GM18519 (cell line): ENCODE measurements around the gene ARHGEF17.
"Not testable (repeated sequence)": the region's sequence is repeated elsewhere in the genome, so short reads cannot be mapped to it uniquely, and the experiment has no call there.

Experiments
- ATAC-seq: cut with Tn5 transposase; IDR thresholded peaks from one replicate; pipeline ENCODE4 v1.9.1; 2021; ENCODE audit warnings: mild to moderate bottlenecking, moderate library complexity; ENCODE audit not compliant: unreplicated experiment, low FRiP score

The ARHGEF17 gene, protein sequence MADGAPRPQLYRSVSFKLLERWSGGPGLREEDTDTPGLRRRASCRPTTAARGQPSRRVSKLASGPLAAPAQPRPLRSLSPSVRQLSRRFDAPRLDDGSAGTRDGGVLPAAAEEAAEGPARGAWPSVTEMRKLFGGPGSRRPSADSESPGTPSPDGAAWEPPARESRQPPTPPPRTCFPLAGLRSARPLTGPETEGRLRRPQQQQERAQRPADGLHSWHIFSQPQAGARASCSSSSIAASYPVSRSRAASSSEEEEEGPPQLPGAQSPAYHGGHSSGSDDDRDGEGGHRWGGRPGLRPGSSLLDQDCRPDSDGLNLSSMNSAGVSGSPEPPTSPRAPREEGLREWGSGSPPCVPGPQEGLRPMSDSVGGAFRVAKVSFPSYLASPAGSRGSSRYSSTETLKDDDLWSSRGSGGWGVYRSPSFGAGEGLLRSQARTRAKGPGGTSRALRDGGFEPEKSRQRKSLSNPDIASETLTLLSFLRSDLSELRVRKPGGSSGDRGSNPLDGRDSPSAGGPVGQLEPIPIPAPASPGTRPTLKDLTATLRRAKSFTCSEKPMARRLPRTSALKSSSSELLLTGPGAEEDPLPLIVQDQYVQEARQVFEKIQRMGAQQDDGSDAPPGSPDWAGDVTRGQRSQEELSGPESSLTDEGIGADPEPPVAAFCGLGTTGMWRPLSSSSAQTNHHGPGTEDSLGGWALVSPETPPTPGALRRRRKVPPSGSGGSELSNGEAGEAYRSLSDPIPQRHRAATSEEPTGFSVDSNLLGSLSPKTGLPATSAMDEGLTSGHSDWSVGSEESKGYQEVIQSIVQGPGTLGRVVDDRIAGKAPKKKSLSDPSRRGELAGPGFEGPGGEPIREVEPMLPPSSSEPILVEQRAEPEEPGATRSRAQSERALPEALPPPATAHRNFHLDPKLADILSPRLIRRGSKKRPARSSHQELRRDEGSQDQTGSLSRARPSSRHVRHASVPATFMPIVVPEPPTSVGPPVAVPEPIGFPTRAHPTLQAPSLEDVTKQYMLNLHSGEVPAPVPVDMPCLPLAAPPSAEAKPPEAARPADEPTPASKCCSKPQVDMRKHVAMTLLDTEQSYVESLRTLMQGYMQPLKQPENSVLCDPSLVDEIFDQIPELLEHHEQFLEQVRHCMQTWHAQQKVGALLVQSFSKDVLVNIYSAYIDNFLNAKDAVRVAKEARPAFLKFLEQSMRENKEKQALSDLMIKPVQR (N-terminal part only)

DNA sequence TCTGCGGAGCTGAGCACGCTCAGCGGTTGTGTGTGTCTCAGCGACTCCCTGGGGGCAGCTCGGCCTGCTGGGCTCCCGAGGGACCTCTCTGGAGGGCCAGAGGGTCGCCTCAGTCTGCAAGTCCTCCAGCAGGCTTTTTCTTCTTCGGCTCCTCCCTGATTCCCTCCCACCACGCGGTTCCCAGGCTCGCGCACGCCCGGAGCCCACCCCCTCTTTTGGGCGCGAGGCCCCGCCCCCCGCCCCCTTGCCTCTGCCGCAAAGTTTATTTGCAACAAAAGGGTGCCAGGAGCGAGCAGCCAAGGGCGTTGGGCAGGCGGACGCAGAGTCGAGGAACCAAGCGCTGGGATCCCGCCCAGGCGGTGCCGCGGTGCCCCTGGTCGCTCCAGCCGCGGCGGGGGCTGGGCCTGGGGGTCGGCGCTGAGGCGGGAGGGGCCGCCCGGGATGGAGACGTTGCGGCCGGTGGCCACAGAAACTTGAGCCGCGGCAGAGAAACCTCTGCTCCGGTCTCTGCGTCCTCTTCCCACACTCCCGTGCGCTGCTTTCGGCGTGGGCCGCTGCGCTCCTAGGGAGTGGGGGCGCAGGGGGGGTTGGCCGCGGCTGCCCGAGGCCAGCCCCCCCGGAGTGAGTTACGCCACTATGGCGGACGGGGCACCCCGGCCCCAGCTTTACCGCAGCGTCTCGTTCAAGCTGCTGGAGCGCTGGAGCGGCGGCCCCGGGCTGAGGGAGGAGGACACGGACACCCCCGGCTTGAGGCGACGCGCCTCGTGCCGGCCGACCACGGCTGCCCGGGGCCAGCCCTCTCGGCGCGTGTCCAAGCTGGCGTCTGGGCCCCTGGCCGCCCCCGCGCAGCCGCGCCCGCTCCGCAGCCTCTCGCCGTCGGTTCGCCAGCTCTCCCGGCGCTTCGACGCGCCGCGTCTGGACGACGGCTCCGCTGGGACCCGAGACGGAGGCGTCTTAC is at the start of gene ARHGEF17:
Gene ARHGEF17, plus strand, starts transcription at position 274 of the 958 bp plus-strand sequence. Its CDS starts 363 bp downstream, at position 637.
- ATAC-seq: no peak

DNA sequence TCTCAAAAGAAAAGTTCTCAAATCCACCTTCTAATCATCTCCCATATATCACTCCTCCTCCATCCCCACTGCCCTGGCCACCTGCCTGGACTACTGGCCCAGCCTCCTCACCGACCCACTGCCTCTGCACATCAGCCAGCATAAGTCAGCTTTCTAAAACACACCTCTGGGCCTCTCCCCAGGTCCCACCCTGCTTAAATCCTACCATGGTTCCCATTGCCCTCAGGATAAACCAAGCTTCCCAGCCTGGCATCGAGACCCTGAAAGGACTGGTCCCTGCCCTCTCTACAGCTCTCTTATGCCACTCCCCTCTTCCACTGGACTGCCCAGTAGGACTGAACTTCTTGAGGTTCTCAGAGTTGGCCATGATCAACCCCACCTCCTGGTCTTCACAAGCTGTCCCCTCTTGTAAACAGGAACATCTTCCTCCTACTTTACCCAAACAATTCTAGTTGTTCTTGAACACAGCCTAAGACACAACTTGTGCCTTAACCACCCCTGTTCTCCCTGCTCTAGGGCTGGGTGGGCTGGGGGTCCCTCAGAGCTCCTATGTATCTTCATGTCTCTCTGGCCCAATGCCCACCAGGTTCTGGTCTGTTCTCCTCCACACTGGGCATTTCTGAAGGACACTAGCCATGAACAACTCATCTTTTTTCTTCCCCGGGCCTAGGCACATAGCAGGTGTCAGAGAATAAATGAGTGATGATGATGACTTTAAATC is 48.5 kb upstream of the ARHGEF17 start:
- no peak for ATAC-seq

DNA sequence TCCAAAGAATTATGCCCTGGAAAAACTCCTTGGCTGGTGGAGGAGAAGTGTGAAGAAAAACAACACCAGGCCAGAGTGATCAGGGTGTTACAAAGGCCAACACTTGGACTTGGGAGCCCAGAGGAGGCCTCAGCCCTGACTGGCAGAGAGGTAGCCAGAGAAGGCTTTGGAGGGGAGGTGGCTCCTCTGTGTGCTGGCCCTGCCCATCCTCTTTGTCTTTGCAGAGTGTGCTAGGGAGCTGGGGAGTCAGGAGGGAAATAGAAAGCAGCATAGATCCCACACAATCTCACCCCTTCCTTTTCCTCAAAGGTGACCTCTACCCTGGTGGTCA is 48.0 kb upstream of the ARHGEF17 start:
- ATAC-seq: no peak

DNA sequence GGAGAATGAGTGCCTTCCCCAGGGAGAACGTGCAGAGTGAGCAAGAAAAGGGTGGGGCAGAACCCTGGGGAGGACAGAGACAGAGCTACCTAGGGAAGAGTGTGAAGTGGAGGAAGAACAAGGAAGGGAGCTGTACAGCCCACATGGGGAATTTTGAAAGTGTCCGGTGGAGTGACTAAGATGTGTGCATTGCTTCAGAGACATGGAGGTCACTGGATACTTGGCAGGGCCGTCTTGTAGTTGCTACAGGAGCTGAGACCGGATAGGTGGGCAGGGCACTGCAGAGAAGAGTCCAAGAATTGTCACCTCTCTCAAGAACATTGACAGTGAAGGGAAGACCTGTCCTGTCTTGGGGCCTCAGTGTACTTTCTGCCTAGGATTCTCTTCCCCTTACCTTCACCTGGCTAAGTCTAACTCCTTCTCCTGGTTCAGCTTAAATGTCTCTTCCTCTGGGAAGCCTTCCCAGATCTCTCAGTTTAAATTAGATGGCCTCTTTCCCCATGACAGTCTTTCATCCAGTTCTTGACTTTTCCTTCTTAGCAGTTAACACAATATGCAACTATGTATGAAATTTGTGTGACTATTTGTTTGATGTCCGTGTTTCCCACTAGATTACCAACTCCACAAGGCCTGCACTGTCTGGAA is 45.1 kb upstream of the ARHGEF17 start:
- no peak for ATAC-seq

DNA sequence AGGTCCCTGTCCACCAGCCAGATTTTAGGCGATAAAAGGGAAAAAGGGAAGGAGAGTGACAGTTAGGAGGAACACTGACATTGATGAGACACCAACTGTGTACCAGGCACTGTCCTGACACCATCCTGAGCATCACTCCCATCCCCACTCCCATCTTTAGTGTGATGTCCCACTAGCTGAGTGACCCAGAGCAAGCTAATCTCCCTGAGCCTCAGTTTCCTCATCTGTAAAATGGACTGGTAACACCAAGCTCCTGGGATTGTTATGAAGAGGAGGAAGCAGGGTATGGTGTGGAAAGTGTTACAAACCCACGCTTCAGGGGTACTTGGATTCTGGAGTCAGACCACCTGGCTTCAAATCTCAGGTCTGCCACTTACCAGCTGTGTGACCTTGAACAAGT is 44.4 kb upstream of the ARHGEF17 start:
- no peak for ATAC-seq

DNA sequence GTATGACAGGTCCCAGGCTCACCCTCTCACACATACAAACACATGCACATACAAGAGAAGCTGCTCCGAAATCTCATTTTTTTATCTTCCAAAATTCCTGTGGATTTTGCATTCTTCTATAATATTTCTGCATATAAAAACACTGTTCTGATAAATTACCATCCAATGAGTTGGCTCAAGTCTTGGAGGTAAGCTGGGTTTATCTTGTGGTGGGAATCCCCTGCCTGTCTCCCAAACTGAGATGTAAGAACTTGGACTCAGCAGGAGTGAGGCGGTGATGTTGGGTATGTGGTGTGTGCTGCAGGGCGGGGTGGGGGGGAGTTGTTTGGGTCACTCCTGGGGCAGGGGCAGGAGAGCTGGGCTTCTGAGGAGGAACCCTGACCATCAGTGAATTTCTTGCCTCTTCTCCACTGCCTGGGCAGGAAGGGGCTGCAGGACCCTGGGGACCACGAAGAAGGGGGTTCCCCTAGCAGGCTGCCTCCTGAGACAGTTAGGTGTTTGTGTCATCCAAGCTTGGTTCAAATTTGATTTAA is 42.7 kb upstream of the ARHGEF17 start:
- no peak for ATAC-seq

DNA sequence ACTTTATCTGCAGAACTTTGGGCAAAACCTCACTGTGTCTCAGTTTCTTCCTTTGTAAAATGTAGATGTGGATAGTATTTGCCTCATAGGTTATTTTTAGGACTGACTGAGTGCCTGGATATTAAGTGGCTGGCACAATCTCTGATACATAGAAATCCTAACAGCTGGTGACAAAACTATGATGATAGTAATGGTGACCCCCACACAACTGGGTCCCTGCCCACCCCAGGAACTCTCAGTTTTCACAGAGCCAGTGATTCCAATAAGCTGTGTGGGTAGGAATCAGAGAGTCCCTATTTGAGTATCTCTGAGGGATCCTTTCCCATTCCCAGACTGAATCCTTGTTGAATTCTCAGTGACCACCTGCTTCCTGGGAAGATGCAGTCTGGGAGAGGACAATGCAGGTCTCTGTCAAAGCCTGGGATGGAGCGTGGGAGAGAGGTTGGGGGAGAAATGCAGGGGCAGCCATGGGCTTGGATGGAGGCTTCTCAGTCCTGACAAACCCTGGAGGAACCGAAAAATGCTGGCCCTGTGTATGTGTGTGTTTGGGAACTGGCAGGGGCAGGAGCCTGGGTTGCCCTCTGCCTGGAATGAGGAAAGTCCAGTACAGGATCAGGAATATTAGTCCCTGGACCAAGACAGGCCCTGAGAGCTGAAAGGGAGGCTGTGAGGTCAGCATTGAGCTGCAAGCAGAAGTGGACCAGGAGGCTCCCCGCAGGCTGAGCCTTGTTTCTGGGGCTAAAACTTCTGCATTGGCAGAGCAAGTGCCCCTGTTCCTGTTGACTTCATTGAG is 42.0 kb upstream of the ARHGEF17 start:
- no peak for ATAC-seq

DNA sequence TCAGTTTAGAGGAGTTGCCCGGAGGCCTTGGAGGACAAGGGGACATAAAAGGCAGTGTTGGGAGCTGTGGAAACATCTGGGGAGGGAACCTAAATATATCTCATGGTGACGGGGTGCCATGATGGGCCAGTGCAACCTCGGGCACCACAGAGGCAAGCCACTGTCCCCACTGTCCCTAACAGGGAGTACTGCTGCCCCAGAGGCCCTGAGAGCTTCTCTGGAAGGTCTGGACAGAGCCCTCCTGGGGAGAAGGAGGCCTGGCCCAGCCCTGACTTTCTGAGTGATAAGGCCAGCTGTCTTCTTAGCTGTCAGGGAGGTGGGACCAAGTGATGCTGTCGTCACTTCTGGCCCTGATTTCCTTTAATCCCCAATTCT is 41.4 kb upstream of the ARHGEF17 start:
- ATAC-seq: no peak

DNA sequence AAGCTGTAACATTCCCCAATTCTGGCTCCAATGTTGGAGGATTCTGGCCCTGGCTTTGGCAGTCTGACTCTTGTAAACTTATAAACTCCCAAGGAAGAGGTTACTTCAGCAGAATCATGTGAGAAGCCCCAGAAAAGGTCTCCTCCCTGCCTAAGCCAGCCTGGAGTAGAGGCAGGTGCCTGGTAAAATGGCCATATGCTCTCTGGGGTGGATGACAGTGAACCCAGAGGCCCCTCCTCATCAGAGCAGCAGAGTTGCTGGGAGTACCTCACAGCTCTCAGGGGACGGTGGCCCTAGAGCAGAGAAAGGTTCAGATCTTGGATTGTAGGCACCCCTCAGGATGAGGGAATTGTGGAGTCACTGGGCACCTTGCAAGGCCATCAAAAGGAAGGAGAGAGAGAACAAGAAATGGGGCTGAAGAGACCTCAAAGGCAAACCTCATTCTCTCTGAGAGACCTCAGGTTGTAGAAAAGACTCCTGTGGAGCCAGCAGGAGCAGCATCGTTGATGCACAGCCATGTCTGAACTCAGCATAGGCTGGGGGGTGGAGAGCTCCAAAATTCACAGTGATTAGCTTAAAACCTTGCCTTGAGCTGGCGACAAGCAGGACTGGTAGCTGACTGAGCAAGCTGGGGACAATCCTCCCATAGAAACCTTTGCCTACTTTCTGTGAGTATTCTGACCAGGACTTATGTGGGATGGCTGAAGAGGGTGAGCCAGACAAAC is 40.8 kb upstream of the ARHGEF17 start:
- ATAC-seq: no peak

DNA sequence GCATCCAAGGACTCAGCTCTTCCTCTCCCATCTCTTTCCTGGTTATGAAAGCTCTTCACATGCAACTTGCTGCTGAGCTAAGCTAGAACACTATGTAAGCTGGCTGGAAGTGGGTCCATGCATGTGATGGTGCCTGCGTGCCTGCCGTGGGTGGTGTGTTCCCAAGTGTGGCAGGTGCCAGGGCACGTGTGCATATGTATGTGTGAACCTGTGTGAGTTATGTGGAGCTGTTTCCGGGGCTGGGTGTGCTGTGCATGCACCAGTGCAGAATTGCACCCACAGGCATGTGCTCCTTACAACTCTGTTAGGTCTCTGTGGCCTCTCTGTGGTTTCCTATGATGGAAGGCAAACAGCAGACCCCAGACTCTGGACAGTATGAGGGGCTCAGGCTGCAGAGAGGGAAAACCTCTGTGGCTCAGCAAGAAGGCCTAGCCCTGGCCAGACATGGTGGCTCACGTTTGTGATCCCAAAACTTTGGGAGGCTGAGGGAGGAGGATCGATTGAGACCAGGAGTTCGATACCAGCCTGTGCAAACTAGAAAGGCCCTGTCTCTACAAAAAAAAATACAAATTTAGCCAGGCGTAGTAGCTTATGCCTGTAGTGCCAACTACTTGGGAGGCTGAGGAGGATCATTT is 40.1 kb upstream of the ARHGEF17 start:
- no peak for ATAC-seq

DNA sequence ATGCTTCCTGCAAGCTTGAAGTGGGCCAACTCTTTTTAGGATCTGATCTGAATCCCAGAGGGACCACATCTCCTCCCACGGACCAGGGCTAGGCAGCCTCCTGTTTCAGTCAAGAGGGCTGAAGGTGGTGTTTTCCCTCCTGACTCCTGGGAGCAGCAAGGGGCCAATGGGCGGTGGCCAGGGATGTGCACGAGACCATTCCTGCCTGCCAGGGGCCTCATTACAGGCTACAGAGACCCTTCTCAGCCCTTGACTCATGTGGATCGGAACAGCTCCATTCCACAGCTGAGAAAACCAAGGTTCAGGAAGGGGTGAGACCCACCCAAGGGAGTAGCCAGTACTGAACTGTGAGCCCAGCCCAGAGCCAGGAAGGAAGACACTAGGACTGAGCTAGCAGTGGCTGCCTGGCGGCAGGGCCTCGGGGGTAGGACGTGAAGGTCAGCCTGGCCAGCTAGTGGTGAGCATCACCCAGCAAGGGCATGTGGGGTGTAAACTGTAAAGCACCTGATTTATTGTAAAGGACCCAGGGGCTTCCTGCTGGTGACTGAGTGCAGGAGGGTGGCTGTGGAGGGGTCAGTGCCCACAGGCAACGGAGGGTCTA is 39.3 kb upstream of the ARHGEF17 start:
- ATAC-seq: no peak

DNA sequence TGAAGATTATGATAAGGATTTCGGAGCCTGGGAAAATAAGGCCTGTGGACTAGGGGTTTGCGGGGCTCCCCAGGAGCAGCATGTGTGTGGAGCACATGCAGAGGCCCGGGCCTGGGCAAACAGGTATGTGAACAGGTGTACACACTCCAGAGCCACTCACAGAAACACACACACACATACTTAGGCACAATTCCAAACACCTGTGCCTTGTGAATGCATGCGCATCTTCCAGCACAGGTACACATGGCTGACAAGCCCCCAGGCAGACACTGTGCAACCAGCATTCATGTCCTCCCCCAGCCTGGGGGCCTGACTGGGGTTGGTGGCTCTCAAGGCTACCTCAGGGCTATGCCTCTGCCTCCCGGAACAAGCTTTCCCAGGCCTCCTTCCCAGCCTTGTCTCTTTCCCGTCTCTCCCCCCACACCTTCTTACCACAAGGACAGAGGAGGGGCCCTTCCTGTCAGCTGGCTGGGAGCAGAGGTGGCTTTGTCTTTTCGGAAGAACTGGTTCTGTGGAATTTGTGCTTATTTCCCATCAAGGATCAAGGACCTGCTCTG is 38.5 kb upstream of the ARHGEF17 start:
- no peak for ATAC-seq

DNA sequence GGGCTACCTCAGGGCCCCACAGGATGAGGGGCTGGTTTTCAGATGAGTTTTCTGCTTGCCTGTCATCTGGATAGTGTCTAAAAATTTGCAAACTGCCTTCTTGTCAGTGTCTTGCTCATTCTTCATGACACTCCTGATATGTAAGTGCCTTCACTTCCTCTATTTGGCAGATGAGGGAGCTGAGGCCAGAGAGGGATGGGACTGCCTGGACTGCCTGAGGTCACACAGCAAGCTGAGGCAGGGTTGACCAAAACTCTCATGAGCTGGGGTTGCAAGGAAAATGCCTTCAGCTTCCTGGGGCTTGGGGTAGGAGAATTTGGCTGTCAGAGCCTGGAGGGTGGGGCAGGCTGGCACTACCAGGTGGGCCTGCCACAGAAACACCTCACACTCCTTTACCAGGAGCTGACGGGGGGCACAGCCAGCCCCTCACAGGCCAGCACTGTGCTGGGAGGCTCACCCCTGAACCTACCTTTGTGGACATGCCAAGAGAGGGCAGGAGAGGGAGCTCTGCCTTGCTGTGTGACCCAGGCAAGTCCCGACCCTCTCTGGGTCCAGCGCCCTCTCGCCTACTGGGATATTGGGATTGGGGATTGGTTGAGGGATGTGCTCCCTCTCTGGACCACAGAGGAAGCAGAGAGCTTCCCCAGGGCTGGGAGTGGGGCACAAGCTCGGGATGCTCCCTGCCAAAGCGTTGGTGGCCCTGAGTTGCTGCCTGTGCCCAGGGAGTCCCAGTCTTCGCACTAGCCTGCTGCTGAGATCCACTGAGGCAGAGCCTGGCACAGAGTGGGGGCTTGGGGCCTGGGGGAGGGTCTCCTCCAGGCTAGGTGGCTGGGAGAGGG is 37.8 kb upstream of the ARHGEF17 start:
- no peak for ATAC-seq

DNA sequence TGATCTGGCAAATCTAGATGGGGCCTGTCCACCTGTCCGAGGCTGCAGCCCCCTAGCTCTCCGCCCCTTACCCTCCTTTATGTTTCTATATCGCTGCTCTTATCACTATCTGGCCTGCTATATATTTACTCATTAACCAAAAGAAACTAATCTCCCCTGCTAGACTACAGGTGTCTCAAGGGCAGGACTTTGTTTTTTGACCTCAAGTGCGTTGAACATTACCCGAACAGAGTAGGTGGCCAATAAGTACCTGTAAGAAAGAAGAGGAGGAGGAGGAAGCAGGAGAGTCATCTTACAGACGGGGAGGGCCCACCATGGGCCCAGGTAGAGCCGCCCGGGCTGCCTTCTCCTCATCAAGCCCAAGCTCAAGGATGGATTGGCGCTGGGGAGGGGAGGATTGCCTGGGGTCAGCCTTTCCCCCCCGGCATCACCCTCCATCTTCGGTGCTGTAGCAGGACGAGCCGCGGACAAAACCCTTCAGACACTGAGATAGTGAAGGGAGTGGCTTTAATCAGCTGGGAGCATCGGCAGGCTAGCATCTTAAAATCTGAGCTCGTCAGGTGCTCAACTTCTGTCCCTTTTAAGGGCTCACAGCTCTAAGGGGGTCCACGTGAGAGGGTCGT is 37.1 kb upstream of the ARHGEF17 start:
- ATAC-seq: no peak

DNA sequence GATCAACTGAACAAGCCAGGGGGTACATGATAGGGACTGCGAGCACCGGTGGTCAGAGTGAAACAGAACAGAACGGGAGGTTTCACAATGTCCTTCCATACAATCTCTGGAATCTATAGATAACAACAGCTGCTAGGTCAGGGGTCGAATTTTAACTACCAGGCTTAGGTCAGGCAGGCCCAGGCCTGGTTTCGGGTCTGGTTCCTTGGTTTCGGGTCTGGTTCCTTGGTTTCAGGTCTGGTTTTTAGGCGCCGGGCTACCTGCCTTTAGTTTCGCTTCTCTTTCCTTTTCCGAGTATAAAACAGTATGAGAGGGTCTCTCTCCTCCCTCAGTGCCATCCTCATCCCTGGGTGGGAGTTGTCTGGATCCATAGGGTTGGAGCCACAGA is 36.6 kb upstream of the ARHGEF17 start:
- ATAC-seq: not testable (repeated sequence)
